Hematopoietic multipotent progenitor cell treated with erythropoietin and hydrocortisone succinate and interleukin-3 and kit ligand, for 17 days (in vitro differentiated cells): Measurements from ENCODE around the gene FOXP3.

Source experiments
- DNase-seq: peaks from one replicate; pipeline ENCODE4 v3.0.0-alpha.2; 2015; ENCODE audit warnings: low spot score

The FOXP3 gene

DNA sequence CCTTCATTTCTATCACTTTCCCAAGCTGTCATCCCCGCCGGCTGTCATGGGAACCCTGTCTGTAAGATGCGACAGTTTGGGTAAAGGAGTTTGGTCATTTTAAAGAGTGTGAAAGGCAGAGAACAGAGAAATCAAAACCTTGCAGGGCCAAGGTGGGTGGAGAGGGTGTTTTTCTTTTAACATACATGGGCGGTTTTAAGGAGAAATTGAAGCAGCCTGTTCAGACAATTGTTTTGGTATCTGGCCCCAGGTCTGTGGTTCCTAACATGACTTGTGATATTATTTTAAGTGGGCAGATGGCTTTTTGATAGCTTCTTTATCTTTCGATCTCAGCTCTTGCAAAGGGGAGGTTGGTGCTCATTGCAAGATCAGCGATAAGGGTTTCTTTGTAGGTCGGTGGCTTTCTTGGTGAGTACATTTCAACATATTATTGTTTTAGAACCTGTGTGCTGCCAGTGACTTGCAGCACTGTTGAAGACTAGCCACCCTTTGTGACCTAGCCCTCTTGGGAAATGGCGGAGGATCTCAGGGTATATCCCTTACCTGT is 8.7 kb upstream of the FOXP3 start:
- DNase-seq: no peak

DNA sequence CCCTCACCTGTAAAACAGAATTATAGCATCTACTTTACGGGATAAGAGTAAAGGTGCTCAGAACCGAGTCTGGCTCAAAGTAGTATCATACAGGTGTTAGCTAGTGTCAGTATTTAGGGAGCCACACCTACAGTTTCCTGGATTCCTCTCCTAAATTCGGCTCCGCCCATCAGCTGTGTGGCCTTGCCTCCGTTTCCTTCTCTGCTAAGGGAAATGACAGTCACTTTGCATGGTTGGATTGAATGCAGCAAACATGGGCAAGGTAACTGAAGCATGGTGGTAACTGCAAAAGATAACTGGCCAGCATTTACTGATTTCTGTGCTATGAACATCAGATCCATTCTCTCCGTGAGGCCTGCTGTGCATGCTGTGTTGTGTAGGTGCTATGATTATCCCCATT is 7.9 kb upstream of the FOXP3 start:
- DNase-seq: no peak

DNA sequence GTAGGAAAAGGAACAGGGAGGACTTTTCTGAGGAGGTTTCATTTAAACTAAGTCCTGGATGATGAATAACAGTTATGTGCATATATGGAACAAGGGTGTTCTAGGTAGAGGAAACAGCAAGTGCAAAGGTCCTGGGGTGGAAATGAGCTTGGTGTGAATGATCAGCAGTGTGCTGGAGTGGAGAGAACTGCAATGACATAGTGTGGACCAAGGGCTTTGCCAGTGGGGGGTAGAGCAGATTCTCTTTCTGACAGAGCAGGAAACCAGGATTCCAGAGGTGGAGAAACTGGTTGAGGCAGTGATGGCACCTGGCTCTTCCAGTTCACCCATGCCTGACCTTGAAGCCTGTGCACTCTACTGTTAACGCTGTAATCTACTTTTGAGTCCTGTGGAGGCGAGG is 6.8 kb upstream of the FOXP3 start:
- no peak for DNase-seq

DNA sequence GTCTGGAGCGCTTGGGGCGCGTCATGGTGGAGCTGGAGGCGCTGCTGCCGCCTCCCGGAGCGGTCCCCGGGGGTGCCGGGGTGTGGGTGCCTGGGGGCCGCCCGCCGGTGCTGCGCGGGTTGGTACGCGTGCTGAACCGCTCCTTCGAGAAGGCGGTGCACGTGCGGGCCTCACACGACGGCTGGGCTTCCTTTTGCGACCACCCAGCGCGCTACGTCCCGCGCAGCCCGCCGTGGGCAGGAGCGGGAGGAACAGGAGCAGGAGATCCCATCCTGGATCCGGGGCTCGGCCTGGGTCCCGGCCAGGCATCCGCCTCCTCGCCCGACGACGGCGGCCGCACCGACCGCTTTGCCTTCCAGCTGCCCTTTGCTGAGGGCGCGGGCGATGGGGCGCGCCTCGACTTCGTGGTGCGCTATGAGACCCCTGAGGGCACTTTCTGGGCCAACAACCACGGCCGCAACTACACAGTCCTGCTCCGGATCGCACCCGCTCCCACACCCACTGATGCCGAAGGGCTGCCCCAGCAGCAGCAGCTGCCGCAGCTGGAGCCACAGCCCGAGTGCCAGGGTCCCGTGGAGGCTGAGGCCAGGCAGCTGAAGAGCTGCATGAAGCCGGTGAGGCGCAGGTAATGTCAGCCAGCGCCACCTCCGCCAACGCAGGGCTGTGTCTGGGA is 5.9 kb upstream of the FOXP3 start:
- no peak for DNase-seq

DNA sequence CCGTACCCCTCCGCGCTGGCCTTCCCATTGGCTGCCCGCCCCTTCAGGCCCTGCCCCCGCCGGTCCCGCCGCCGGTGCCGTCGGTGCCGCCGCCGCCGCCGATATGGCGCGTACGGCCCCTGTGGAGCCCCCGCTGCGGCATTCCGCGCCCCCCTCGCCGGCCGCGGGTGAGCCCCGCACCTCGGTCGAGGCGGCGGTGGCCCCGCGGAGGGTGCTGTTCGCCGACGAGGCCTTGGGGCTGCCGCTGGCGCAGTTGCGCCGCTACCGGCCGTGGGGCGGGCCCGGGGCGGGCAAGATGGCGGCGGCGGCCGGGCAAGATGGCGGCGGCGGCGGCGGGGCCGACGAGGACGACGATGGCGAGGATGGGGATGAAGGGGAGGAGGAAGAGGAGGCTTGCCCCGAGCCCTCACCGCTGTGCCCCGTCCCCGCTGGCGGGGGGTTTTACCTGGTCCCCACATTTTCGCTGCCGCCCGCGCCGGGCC is 5.3 kb upstream of the FOXP3 start, which contains the start of gene PPP1R3F:
TSS of gene PPP1R3F (plus strand) at position 27 of the 482 bp plus-strand sequence. CDS start at position 104, 77 bp downstream.
- DNase-seq: no peak

DNA sequence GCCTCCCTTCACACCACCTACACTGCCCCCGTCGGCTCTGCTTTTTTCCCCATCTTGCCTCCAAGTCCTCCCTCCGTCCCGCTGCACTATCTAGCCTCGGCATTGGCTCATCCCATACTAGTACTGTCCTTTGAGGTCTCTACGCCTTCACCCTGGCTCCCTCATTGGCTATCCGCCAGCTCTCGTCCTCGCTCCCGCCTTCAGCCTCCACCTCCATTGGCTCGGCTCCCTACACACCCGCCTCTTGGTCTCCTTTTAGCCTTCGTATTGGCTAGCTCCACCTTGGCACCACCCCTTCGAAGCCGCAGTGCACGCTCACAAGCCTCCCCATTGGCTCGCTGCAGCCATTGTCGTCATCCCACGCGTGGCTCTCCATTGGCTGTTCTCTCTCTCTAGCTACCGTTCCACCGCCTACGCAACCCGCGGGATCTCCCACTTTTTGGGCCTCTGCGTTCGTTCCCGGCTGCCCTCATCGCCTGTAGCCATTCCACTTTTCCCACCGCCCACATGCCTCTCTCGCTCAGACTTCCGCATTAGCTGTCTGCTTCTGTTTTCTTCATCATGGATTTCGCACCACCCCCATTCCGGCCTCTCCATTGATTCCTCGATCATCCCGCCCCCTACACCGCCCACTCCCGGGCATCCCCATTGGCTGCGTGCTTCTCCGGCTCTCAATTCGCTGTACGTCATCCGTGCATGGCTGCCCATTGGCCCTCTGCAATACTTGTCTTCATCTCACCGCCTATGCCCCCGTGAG is 4.7 kb upstream of the FOXP3 start:
- peak; percentile 97 for DNase-seq

DNA sequence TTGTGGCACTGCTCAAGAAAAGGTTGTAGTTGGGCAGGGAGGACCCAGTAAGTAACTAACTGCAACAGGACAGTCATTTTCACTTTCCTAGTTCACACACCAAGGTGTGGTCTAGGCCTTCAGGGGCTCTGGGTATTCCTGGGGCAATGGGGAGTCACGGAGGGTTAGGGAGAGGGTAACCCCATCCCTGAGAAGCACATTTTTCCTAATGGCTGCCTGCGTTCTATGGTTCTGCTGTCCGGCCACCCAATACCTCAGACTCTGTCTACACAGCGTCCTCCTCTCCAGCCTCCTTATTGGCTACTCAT is 4.1 kb upstream of the FOXP3 start:
- DNase-seq: no peak

DNA sequence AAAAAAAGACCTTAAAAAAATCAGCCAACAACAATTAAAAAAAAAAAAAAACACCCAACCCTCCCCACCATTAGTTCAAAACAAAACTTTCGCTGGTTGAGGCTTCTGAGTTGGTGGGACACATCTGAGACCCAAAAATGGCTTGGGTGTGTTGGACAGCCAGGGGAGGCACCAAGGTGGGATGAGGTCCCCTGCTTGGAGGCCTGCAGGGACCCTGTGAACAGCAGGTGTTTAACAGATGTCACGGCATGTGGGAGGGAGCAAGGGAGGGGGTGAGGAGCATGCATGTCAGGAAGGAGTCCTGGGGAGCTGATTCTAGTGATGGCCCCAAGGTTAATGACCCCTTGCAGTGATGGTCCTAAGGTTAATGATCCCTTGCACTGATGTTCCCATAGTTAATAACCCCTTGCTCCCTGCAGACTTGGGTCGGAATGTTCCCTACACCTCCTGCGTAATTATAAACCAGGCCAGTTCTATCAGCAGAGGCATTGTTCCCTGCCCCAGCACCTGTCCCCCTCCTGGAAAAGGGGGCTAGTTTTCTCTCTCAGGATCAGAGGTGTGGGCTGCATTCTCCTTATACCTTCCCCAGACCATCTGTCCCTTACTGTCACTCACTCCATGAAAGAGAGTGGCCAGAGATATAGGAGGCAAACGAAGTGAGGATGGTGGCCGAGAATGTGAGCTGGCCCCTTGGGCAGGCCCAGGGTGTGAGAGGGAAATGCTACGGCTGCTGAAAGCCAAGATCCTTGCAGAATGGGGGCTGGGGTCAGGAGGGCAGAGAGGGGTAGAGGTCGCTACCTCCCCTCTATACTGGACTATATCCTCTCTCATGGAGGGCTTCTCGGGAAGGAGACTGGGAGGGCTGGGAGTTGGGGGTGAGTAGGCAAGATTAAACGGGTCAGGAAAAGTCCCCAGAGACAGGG is 2.3 kb upstream of the FOXP3 start:
- no peak for DNase-seq

DNA sequence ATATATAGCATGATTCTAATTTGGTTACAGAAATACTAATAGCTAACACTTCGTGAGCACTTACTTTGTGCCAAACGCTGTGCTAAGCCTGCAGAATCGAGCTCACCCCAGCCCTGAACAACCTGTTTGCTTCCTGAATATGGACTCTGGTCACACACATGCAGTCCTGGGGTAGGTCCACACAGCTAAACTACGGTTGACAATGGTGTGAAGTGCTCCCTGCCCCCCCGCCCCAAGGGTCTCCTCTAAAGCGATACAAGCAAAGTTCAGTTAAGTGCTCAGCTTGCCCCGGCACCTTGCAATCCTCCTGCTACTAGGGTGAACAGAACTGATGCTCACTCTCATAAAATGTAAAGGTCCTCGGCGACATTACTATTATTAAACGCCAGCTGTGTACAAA is 879 bp downstream of the FOXP3 start:
- no peak for DNase-seq

DNA sequence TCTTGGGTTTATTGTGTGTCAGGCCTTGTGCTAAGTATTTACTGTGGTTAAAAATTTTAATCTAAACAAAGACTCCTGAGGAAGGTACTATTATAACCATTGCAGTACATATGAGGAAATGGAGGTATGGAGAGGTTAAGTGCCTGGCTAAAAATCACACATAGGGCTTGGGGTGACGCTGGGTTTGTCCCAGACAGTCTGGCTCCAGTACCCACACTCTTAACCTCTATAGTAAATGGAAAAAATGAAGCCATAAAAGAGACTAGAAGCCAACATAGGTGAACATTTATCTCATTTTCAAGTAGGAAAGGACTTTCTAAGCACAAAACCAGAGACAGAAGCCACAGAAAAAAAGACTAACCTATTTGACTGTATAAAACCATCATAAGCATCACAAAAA is 1.9 kb downstream of the FOXP3 start:
- no peak for DNase-seq

DNA sequence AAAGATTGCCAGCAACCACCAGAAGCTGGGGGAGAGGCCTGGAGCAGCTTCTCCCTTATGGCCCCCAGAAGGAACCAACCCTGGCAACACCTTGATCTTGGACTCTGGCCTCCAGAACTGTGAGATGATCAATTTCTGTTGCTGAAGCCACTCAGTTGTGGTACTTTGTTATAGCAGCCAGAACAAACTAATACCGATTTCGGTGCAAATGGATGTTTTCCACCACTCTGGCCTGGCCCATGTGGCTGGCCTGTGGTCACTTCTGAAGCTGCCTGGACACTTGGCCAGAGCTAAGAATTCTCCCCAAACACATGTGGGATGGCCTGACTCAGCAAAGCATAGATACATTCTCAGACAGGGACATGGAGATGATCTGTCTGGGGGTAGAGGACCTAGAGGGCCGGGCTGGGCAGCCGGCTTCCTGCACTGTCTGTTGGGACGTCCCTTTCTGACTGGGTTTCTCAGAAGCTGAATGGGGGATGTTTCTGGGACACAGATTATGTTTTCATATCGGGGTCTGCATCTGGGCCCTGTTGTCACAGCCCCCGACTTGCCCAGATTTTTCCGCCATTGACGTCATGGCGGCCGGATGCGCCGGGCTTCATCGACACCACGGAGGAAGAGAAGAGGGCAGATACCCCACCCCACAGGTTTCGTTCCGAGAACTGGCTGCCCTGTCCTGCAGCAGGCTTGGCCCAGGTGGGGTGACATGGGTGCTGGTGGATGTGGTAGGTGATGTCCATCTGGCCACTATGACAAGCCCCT is 4.1 kb downstream of the FOXP3 start:
- DNase-seq: no peak

DNA sequence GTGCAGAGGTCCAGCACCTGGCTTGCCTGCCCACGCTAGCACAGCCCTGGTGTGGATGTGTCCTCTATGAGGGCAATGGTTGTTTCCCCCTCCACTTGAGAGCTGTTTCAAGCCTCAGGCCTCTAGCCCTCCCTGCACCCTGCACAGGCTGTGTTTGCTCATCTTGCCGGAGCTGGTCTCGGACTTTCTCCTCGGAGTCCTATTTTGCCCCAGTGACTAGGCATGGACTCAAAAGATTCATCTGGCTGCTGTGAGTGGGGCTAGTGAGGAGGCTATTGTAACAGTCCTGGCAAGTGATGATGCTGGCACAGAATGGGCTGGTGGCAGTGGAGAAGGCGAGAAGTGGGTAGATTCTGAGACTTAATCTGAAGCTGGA is 5.8 kb downstream of the FOXP3 start:
- DNase-seq: no peak

DNA sequence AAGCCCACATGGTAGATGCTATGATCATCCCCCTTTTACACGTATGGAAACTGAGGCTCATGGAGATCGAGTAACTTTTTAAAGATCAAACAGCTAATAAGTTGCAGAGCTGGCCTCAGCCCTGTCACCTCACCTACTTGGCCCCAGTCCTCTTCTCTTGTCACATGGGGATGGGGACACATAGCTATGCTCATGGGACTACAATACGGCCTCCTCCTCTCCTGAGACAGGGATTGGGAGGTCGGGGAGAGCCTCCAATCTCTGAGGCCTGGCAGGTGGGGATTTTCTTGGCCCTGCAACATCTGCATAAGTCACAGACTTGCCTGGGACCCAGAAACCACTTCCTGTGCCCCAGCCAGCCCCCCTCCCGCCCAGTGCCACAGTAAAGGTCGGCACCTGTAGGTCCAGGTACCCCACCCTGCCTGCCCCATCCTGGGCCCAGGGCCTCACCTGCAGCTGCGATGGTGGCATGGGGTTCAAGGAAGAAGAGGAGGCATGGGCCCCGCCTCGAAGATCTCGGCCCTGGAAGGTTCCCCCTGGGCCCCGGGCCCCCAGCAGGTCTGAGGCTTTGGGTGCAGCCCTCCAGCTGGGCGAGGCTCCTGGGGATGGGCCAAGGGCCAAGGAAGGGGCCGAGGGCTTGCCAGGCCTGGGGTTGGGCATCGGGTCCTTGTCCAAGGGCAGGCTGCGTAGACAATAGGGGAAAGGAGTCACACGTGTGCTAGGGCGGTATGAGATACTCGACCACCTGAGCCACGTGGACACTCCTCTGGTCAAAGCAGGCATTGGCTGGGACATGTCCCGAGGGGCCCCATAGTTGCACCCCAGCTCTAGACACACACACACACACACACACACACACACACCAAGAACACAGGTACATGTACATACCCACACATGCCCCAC is 6.4 kb downstream of the FOXP3 start:
- DNase-seq: no peak

DNA sequence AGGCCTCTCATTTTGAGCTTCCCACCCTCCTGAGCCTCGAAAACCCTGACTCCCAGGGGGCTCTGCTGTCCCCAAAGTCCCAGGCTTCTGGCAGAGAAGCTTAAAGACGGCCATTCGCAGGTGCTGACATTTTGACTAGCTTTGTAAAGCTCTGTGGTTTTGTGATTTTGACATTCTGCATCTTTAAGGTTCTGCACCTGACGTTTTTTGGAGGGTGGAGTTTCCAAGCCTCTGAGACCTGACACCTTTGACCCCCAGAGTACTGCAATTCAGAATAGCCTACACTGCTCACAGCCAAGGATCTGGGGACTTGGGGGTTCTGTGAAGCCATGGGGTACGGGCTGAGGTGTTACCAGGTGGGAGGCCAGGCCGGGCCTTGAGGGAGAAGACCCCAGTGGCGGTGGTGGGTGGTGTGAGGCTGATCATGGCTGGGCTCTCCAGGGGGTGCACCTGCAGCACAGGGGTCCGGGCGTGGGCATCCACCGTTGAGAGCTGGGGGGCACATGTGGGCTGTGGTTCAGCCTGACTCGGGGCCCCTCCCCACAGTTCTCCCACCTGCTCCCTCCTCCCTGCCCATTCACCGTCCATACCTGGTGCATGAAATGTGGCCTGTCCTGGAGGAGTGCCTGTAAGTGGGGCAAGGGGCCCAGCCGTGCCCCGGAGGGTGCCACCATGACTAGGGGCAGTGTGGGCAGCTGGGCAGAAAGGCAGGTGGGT is 7.3 kb downstream of the FOXP3 start:
- no peak for DNase-seq

DNA sequence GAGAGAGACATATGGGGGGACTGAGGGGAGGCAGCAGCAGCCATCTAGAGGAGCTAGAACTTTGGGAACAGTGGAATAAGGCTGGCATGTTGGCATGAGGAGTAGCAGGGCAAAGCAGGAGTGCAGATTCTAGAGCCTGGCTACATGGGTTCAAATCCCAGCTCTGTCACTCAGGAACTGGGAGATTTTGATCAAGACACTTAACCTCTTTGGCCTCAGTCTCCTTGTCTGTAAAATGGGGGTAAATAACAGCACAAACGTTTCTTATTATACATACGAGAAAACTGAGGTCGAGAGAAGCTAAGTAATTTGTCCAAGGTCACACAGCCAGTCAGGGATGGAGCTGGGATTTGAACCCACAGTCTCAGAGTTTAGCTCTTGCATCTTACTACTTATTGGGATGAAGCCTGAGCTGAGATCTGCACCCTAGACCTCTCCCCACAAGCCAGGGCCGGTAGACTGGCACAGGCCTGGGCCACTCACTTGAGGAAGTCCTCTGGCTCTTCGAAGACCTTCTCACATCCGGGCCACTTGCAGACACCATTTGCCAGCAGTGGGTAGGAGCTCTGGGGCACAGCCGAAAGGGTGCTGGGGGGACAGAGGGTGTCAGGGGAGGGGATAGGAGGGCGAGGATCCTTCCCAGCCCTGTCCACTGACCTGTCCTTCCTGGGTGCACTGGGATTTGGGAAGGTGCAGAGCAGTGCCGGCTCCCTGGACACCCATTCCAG is 8.1 kb downstream of the FOXP3 start:
- no peak for DNase-seq

DNA sequence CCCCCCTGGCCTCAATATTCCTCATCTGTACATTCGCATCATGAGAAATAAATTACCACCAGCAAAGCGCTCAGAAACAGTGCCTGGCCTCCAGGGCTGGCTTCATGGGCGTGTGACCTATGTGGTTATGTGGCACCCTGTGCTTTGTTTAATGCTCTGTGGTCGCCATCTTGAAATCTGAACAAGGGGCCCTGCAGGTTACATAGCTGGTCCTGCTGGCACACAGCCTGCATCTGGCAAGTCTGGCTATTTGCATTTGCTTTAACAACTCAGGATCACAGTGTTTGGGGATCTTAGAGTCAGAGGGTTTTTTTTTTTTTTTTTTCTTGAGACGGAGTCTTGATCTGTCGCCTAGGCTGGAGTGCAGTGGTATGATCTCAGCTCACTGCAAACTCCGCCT is 9.9 kb downstream of the FOXP3 start:
- DNase-seq: no peak

DNA sequence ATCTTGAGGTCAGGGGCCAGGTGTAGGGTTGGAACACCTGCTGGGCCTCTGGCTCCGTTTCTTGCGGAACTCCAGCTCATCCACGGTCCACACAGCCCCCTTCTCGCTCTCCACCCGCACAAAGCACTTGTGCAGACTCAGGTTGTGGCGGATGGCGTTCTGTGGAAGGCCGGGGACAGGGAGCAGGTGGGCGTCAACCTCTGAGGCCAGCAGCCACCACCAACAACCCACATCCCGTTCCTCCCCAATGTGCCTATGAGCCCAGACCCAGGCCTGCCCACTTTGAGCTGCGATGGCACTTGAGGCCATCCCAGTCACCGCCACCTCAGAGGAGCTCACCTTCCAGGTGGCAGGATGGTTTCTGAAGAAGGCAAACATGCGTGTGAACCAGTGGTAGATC is 13.2 kb downstream of the FOXP3 start:
- no peak for DNase-seq

DNA sequence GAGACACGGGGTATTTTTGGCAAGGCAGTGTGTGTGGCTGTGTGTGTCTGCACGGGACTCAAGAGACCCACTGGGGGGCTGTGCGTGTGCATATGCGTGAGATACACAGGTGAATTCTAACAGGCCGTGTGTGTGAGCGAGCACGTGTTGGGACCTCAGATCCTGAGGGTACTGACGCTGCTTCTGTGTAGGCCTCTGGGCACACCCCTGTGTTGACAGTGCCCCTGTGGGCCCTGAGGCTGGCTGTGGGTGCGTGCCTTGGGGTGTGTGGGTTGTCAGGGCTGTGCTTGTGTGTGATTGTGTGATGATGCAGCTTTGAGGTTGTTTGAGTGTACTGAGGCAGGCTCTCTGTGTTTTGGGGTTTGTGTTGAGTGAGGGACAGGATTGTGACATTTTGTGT is 13.9 kb downstream of the FOXP3 start:
- DNase-seq: no peak

DNA sequence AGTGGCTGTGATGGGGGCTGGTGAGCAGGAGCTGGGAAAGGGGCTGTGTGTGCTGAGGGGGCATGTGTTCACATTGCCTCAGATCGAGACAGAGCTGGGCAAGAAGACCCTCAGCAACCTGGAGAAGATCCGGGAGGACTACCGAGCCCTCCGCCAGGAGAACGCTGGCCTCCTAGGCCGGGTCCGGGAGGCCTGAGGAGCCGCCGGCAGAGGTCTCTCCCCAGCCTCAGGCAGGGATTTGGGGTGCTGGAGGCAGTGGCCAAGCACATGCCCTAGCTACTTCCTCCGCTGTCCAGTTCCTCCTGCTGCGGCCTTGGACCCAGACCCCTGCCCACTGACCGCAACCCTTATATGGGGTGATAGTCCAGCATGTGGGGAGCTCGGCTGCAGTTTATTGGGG is 14.4 kb downstream of the FOXP3 start:
- no peak for DNase-seq
